OCI-LY7 (cell line): Measurements from ENCODE around the gene MRPS12.

ENCODE experiments used
- EZH2phosphoT487 ChIP-seq: fragments of 200-600 bp; sonication (generic); IDR thresholded peaks from 2 replicates; pipeline ENCODE4 v1.6.1; 2018; ENCODE audit warnings: low read depth, borderline replicate concordance, mild to moderate bottlenecking, mixed run types, antibody characterized with exemption, low read length, moderate library complexity, mixed read lengths
- TF ChIP-seq, protein P1 (sequence below): fragments of 200-600 bp; sonication (generic); conservative IDR thresholded peaks from 2 replicates; pipeline ENCODE4 v1.5.1; 2014; ENCODE audit warnings: mild to moderate bottlenecking, antibody characterized with exemption, low read length, moderate library complexity, mixed read lengths

DNA sequence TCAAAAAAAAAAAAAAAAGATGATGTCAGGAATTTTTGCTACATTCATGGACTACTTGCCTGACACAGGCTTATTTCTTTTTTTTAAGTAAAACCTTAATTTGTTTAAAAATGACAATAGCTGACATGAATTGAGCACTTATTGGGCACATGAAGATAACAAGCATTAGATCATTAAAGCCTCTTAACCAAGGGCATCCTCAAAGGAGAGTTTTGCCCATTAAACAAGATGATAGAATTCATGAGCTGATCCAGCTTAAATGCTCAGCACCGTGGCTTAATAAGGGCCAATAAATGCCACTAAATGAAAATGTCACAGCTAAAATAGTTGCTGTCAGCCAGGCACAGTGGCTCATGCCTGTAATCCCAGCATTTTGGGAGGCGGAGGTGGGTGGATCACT lies 25.5 kb downstream of the MRPS12 start:
- TF ChIP-seq, protein P1, sequence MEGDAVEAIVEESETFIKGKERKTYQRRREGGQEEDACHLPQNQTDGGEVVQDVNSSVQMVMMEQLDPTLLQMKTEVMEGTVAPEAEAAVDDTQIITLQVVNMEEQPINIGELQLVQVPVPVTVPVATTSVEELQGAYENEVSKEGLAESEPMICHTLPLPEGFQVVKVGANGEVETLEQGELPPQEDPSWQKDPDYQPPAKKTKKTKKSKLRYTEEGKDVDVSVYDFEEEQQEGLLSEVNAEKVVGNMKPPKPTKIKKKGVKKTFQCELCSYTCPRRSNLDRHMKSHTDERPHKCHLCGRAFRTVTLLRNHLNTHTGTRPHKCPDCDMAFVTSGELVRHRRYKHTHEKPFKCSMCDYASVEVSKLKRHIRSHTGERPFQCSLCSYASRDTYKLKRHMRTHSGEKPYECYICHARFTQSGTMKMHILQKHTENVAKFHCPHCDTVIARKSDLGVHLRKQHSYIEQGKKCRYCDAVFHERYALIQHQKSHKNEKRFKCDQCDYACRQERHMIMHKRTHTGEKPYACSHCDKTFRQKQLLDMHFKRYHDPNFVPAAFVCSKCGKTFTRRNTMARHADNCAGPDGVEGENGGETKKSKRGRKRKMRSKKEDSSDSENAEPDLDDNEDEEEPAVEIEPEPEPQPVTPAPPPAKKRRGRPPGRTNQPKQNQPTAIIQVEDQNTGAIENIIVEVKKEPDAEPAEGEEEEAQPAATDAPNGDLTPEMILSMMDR = no peak
- no peak for TF ChIP-seq EZH2phosphoT487
